Erythroblast (primary cell): ENCODE measurements around the gene ERLIN1.

Source experiments
- GATA1 ChIP-seq: IDR thresholded peaks from 2 replicates; pipeline ENCODE4 v1.6.1; 2011; ENCODE audit warnings: low read depth, mild to moderate bottlenecking, control low read depth, low read length, moderate library complexity
- POLR2A ChIP-seq: IDR thresholded peaks from 2 replicates; pipeline ENCODE4 v1.6.1; 2011; ENCODE audit warnings: mild to moderate bottlenecking, low read length

DNA sequence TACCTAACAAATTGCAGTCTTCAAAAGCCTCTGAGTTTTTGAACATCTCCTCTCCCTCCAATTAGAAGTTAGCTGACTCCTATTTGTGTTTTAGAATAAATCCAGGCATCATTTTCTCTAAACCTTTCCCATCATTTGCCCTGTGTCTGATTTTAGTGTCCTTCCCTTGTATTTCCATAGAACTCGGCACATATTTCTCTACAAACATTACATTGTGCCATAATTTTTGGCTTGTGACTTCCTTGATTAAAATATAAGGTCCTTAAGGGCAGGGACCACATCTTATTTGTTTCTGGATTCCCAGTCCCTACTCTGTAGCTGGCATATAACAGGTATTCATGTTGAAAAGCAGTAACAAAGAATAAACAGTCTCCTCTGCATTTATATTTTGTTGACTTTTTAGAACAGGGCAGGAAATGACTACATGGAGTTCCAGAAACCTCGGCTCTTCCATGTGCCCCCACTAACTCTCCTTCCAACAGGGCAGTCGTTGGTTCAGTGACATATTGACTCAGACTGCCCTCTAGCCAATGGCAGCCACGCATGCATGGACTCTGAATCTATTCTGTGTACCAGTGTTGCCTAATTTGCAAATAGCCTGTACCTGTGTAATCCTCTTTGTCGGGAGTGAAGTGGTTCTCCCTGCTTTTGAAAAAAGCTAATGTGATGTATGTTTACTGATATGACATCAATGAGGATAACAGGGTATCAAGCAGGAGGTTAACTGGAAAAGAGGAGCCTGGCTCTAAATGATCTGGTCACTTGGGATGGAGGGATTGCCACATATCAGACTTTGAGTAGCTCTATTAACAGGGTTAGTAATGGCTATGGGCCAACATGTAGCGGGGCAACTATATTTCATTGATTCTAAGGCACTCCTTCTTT is 84.4 kb downstream of the ERLIN1 start:
- no peak for TF ChIP-seq POLR2A
- TF ChIP-seq GATA1, result no peak
